CD4-positive, alpha-beta T cell (primary cell): ENCODE measurements around the gene GRAP. TPM values are rescaled to one million over a fixed set of nuclear protein-coding genes. Genes with fewer than 3 reads are reported as not detected.

Experiments used
- ATAC-seq: fragments of 200-7000 bp; cut with Tn5 transposase; one replicate; pipeline ENCODE4 v1.10.0; 2022; ENCODE audit warnings: mild to moderate bottlenecking; ENCODE audit not compliant: poor library complexity
- CTCF ChIA-PET: fragments of 350-600 bp; sonication (Branson Sonifier 250); formaldehyde crosslinking; loops from one replicate; lab custom pipeline; 2021; ENCODE audit warnings: antibody characterized with exemption, inconsistent platforms; lab: Charles Lee
- POLR2A ChIA-PET: fragments of 350-600 bp; sonication (Branson Sonifier 250); formaldehyde crosslinking; loops from one replicate; lab custom pipeline; 2021; ENCODE audit warnings: antibody characterized with exemption, inconsistent platforms; lab: Charles Lee
- DNase-seq, 14 experiments: peaks; one replicate each; pipeline ENCODE4 v3.0.0-alpha.2; 2013 to 2020; ENCODE audit warnings: mixed read lengths in 2 of 14
- H3K27ac ChIP-seq, 2 donors: one replicate each; pipeline versions ENCODE4 v1.5.1 to v1.7.0; 2013; ENCODE audit warnings: low read length in 2 of 2, low read depth in 1 of 2, mild to moderate bottlenecking in 1 of 2
- H3K27me3 ChIP-seq, 2 experiments: 1 replicate in 1 of 2; 2 replicates in 1 of 2; pipeline versions ENCODE4 v1.6.1 to v1.7.0; 2013; ENCODE audit warnings: low read length in 2 of 2, control low read depth in 1 of 2, mild to moderate bottlenecking in 1 of 2, moderate library complexity in 1 of 2; ENCODE audit not compliant: insufficient read depth in 2 of 2, control insufficient read depth in 1 of 2
- H3K36me3 ChIP-seq: one replicate; pipeline ENCODE4 v1.6.1; 2013; ENCODE audit warnings: low read length, control low read depth; ENCODE audit not compliant: insufficient read depth
- H3K4me1 ChIP-seq: one replicate; pipeline ENCODE4 v1.6.1; 2013; ENCODE audit warnings: low read length, control low read depth; ENCODE audit not compliant: insufficient read depth
- H3K4me3 ChIP-seq: one replicate; pipeline ENCODE4 v1.5.1; 2013; ENCODE audit warnings: mild to moderate bottlenecking, low read length, moderate library complexity
- H3K9me3 ChIP-seq, 2 experiments: 1 replicate in 1 of 2; 2 replicates in 1 of 2; pipeline versions ENCODE4 v1.6.1 to v1.7.0; 2013; ENCODE audit warnings: low read length in 2 of 2, mild to moderate bottlenecking in 2 of 2, control low read depth in 1 of 2, moderate library complexity in 1 of 2; ENCODE audit not compliant: control insufficient read depth in 1 of 2, insufficient read depth in 1 of 2
- H3K27ac Mint-ChIP-seq: one replicate; pipeline ENCODE4 v1.8.0; 2020; ENCODE audit warnings: mixed read lengths
- H3K27me3 Mint-ChIP-seq: one replicate; pipeline ENCODE4 v1.8.0; 2021; ENCODE audit warnings: mixed read lengths
- H3K36me3 Mint-ChIP-seq: one replicate; pipeline ENCODE4 v1.8.0; 2021; ENCODE audit warnings: low read depth, mixed read lengths
- H3K4me1 Mint-ChIP-seq: one replicate; pipeline ENCODE4 v1.8.0; 2021; ENCODE audit warnings: low read depth, mixed read lengths
- H3K4me3 Mint-ChIP-seq: one replicate; pipeline ENCODE4 v1.8.0; 2020; ENCODE audit warnings: mild to moderate bottlenecking, mixed read lengths
- H3K9me3 Mint-ChIP-seq: one replicate; pipeline ENCODE4 v1.8.0; 2020; ENCODE audit warnings: mixed read lengths
- CTCF ChIP-seq: fragments of 200-600 bp; IDR thresholded peaks from one replicate; pipeline ENCODE4 v1.8.0; 2022; ENCODE audit warnings: antibody characterized with exemption, mild to moderate bottlenecking
- intact Hi-C, 2 experiments: fragments of 100-400 bp; cut with DNase I in 1 of 2; cut with micrococcal nuclease in 1 of 2; formaldehyde crosslinking; loops; one replicate each; pipeline versions ENCODE4 v1.15.1 to v1.9.0; 2023 to 2025; cut with DNase I, micrococcal nuclease
- total RNA-seq, 174 experiments: library from RNA in 2 of 174; stranded (reverse) in 2 of 174; gene quantifications; one replicate each; pipeline ENCODE4 v1.2.3 and lab custom pipeline; 2021 to 2026

The GRAP gene
- total RNA-seq, 2 experiments from 2014 or later = 20.1 to 20.4 TPM

DNA sequence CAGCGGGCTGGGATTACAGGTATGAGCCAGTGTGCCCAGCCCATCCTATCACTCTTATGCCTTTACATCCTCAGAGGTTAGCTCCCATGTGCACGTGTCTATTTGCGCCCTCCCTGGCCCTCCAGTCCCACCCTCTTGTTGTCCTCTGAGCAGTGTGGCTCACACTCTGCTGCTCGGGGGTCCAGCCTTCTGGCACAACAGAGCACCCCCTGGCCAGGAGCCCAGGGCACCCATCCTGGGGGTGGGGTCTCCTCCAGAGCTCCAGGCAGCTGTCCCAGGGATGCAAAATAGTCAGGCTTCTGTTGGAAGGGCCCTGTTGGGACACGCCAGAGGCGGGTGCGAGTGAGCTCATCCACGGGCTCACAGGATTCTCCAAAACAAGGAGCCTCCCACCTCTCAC lies 30.5 kb downstream of the GRAP start:
- no peak for ATAC-seq
- no peaks in the 10 kb centered on the region for H3K9me3 Mint-ChIP-seq
- peaks cover 10% of the 10 kb centered on the region for H3K4me1 ChIP-seq
- DNase-seq = no peak
- H3K36me3 Mint-ChIP-seq = peaks cover 17% of the 10 kb centered on the region
- no peaks in the 10 kb centered on the region for H3K27me3 ChIP-seq
- no peak overlapping the region for H3K4me3 ChIP-seq
- H3K36me3 ChIP-seq = peaks cover 10% of the 10 kb centered on the region
- H3K27me3 Mint-ChIP-seq = no peaks in the 10 kb centered on the region
- H3K4me3 Mint-ChIP-seq = no peak overlapping the region
- POLR2A ChIA-PET = interaction anchor here (1.5 to 1.7 kb wide), 2 partner anchors 10 to 12 kb away, joined by 3 to 5 read pairs; partner anchors contain the start of gene FAM83G
- no peak overlapping the region for H3K27ac Mint-ChIP-seq
- no peak for TF ChIP-seq CTCF
- H3K27ac ChIP-seq = no peak overlapping the region
- H3K9me3 ChIP-seq = no peaks in the 10 kb centered on the region
- H3K4me1 Mint-ChIP-seq = peaks cover 18% of the 10 kb centered on the region
- intact Hi-C loops = loop anchor here in 1 of 2 experiments (10.0 kb wide), 1 partner anchor 191 kb away; no protein-coding TSS in a partner anchor
- CTCF ChIA-PET = no interaction called here

DNA sequence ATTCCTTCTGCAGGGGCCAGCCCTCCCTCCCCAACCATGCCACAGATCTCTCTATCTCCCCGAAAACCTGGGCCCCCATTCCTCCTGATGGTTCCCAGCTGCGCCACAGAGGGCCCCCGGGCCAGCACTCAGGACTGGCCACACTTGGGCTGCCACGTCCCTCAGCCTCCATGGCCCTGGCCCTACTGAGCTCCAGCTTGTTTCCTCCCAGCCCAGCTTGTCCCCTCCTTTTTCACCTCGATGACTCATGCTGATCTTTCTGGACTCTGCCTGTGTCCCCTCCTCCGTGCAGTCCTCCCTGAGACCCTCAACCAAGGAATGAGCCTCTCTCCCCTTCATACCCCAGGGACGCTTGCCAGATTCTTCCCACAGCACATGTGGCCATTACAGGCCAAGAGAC lies 31.3 kb downstream of the GRAP start:
- Histone ChIP-seq H3K9me3 (no peaks in the 10 kb centered on the region), H3K4me3 (no peak overlapping the region), H3K4me1 (peaks cover 10% of the 10 kb centered on the region), H3K27ac (no peak overlapping the region), H3K36me3 (peaks cover 2% of the 10 kb centered on the region), H3K27me3 (no peaks in the 10 kb centered on the region)
- Mint-ChIP-seq H3K36me3 (peaks cover 10% of the 10 kb centered on the region), H3K27ac (no peak overlapping the region), H3K4me3 (no peak overlapping the region), H3K9me3 (no peaks in the 10 kb centered on the region), H3K27me3 (no peaks in the 10 kb centered on the region), H3K4me1 (peaks cover 18% of the 10 kb centered on the region)
- intact Hi-C loops = loop anchor here in 1 of 2 experiments (10.0 kb wide), 1 partner anchor 191 kb away; no protein-coding TSS in a partner anchor
- DNase-seq = no peak
- CTCF ChIA-PET = no interaction called here
- ATAC-seq = no peak
- POLR2A ChIA-PET = interaction anchor here (1.7 kb wide), 1 partner anchor 9 kb away, joined by 5 read pairs; no protein-coding TSS in a partner anchor
- no peak for TF ChIP-seq CTCF

DNA sequence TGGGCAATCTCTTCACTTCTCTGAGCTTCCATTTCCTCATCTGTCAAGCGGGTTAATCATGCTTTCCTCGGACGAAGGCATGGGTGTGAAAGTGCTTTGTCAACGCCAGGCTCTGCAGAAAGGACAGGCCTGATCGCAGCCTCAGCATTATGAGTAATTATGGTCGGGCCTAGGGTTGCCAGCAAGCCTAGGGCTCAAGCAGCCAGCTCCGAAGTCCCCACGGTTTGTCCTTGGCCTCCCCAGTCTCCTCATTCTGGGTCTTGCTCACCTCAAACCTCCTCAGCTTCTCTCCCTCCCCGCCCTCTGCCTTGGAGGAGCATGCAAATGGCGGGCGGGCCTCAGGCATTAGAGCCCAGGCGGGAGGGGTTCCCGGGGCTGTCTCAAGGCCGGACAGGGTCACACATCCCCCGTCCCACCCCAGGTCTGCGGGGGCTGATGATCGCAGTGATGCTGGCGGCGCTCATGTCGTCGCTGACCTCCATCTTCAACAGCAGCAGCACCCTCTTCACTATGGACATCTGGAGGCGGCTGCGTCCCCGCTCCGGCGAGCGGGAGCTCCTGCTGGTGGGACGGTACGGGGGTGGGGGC lies 32.0 kb downstream of the GRAP start:
- no peaks in the 10 kb centered on the region for H3K9me3 Mint-ChIP-seq
- H3K27me3 Mint-ChIP-seq = no peaks in the 10 kb centered on the region
- Histone ChIP-seq H3K4me1 (peaks cover 10% of the 10 kb centered on the region), H3K4me3 (no peak overlapping the region), H3K36me3 (no peaks in the 10 kb centered on the region), H3K27me3 (no peaks in the 10 kb centered on the region), H3K27ac (no peak overlapping the region), H3K9me3 (no peaks in the 10 kb centered on the region)
- ATAC-seq (no peak), DNase-seq (no peak)
- ChIA-PET CTCF (no interaction called here), POLR2A (no interaction called here)
- peaks cover 5% of the 10 kb centered on the region for H3K36me3 Mint-ChIP-seq
- no peak for TF ChIP-seq CTCF
- peaks cover 18% of the 10 kb centered on the region for H3K4me1 Mint-ChIP-seq
- no peak overlapping the region for H3K4me3 Mint-ChIP-seq
- intact Hi-C loops = loop anchor here in 1 of 2 experiments (10.0 kb wide), 1 partner anchor 190 kb away; no protein-coding TSS in a partner anchor
- no peak overlapping the region for H3K27ac Mint-ChIP-seq
